ENCODE measurements around the gene MEGF6. TPM values are rescaled to one million over a fixed set of nuclear protein-coding genes. Genes with fewer than 3 reads are reported as not detected.

MEGF6 gene
- total and polyA plus RNA-seq, 5 experiments from 2014 or later: 2.2 to 198 (median 3.5) TPM

DNA sequence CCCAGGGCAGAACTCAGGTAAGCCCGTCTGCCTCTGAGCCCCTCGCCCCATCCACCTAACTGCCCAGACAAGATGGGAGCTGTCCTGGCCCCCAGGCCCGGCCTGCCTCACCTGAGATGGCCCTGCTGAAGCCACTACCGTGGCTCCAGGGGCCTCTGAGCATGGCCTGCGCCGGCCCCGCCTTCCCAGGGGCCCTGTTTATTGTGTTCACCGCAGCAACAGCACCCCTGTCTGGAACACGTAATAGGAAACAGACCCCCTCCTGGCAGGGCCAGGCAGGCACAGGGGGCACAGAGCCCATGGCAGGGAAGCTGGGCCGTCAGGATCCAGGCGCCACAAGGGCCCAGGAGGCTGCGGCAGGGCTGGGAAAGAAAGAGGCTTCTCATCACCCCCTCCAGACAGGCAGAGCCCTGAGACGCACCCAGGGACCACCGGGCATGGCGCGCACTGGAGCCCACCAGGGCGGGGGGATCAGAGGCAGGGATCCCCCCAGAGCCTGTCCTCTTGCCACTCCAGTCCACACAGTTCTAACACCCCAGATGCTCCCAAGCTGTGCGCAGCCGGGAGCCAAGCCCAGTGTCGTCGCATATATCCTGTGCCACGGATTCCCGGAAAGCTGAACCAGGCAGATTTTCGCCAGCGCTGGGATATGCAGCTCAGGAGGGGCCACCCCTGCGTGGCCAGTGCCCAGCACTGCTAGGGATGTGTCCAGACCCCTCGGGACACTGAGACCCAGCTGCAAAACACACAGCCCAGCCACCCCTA lies 94.2 kb downstream of the MEGF6 start:
- Mint-ChIP-seq H3K9me3 (no peaks in the 10 kb centered on the region), H3K4me1 (peaks cover 0 to 7% (median 1%) of the 10 kb centered on the region in 4 donors), H3K4me3 (no peak overlapping the region), H3K27ac (no peak overlapping the region), H3K36me3 (peaks cover 0 to 2% (median 0%) of the 10 kb centered on the region in 3 donors), H3K27me3 (no peaks in the 10 kb centered on the region)
- POLR2A ChIA-PET: interaction anchor here (1.0 to 2.6 kb wide), 3 partner anchors 13 to 16 kb away, joined by 3 to 12 read pairs (median 7); no protein-coding TSS in a partner anchor
- ATAC-seq (no peak), DNase-seq (no peak)

DNA sequence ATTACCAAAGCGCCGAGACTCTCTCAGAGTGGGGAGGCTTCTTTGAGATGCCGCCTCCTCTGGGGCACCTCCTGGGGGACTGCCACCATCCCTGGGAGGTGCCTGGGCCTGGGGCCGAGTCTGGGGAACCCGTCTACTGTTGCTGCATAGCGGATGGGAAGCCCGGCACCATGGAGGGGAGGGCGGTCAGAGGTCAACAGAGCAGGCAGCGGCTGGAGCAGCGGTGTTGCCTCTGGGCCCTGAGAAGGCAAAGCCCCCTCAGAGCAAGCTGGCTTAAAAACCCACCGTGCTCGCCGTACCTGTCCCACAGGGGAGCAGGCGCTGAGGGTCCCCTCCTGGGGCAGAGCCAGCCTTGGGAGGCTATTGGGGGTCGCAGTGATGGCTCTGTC lies 94.8 kb downstream of the MEGF6 start:
- no peaks in the 10 kb centered on the region for H3K27me3 Mint-ChIP-seq
- no peak for ATAC-seq
- POLR2A ChIA-PET: interaction anchor here (0.6 to 2.6 kb wide), 2 partner anchors 14 to 104 kb away, joined by 3 to 7 read pairs; no protein-coding TSS in a partner anchor
- DNase-seq: no peak
- peaks cover 0 to 2% (median 0%) of the 10 kb centered on the region in 3 donors for H3K36me3 Mint-ChIP-seq
- peaks cover 0 to 7% (median 1%) of the 10 kb centered on the region in 4 donors for H3K4me1 Mint-ChIP-seq
- no peak overlapping the region for H3K27ac Mint-ChIP-seq
- no peaks in the 10 kb centered on the region for H3K9me3 Mint-ChIP-seq
- H3K4me3 Mint-ChIP-seq: no peak overlapping the region

DNA sequence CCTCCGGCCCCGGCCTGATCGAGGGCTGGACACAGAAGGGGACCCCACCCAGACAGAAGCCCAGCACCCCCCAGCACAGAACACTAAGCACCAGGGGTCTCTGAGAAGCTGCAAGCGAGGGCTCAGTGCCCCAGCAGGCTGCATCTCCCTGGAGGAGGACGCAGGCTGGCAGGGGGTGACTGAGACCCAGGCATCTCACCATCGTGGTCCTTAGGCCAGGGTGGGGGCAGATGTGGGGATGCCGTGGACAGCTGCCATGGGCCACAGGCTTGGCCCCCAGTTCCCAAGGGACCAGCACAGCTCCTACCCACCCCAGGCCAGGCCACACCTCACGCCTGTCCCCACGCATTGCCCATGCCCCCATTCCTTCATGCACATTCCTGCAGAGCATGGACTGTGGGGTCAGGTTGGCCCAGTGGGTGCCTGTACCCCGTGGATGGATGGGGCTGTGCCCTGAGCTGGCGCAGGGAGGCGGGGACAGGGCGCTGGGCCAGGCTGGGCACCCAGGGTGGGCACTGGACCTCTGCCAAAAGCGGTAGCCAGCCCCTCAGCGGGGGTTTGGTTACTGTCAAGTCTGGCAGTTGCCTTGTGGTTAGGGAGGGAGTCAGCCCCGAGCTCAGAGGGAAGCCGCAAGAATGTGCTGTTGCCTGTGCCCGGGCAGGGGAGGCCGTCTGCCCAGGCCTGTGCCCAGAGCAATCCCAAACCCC lies 95.4 kb downstream of the MEGF6 start:
- POLR2A ChIA-PET: interaction anchor here (0.6 to 2.6 kb wide), 2 partner anchors 14 to 104 kb away, joined by 3 to 7 read pairs; no protein-coding TSS in a partner anchor
- no peaks in the 10 kb centered on the region for H3K9me3 Mint-ChIP-seq
- DNase-seq (no peak), ATAC-seq (peak in 1 of 2 donors; percentile 42)
- H3K27me3 Mint-ChIP-seq: no peaks in the 10 kb centered on the region
- H3K4me3 Mint-ChIP-seq: no peak overlapping the region
- H3K36me3 Mint-ChIP-seq: peaks cover 0 to 2% (median 0%) of the 10 kb centered on the region in 3 donors
- H3K4me1 Mint-ChIP-seq: peaks cover 0 to 7% (median 1%) of the 10 kb centered on the region in 4 donors
- H3K27ac Mint-ChIP-seq: no peak overlapping the region

DNA sequence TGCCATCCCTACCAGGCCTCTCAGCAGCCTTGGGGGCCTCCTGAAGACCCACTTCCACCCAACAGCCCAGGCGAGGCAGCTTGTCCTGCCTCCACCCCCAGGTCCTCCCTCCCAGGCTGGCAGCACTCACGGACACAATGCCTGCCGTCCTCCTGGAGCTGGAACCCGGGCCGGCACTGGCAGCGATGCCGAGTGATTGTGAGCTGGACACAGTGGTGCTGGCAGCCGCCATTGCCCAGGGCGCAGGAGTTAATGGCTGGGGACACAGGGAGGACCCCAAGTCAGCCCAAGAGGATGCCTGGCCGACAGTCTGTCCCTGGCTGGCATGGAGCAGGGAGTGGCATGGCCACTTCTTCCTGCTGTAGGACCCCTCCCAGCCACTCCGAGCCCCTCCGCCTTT lies 96.0 kb downstream of the MEGF6 start:
- no peak overlapping the region for H3K4me3 Mint-ChIP-seq
- POLR2A ChIA-PET: interaction anchor here (2.6 kb wide), 1 partner anchor 15 kb away, joined by 7 read pairs; no protein-coding TSS in a partner anchor
- peak overlapping the region in 1 of 10 donors; percentile 11 for H3K27ac Mint-ChIP-seq
- no peaks in the 10 kb centered on the region for H3K9me3 Mint-ChIP-seq
- peaks cover 0 to 7% (median 2%) of the 10 kb centered on the region in 4 donors for H3K4me1 Mint-ChIP-seq
- no peaks in the 10 kb centered on the region for H3K27me3 Mint-ChIP-seq
- DNase-seq (no peak), ATAC-seq (no peak)
- peaks cover 0 to 2% (median 0%) of the 10 kb centered on the region in 3 donors for H3K36me3 Mint-ChIP-seq

DNA sequence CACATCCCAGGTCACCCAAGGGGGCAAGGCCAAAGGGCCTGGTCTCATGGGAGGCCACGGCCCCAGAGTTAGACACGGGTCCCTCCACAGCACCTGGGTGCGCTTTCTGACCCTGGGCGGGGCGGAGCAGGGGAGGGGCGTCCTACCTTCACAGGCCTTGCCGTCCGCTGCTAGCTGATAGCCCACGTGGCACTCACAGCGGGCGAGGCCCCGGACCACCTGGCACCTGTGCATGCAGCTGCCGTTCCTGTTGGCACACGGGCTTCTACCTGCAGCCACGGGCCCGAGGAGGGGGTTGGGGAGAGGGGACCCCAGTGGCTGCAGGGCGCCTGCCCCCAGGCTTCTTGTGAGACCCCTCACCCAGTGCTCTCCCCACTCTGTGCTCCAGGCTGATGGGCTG lies 96.9 kb downstream of the MEGF6 start:
- Mint-ChIP-seq H3K36me3 (peaks cover 0 to 2% (median 0%) of the 10 kb centered on the region in 3 donors), H3K4me3 (no peak overlapping the region), H3K9me3 (no peaks in the 10 kb centered on the region), H3K27me3 (no peaks in the 10 kb centered on the region), H3K4me1 (peaks cover 0 to 7% (median 2%) of the 10 kb centered on the region in 4 donors), H3K27ac (no peak overlapping the region)
- DNase-seq (no peak), ATAC-seq (no peak)
- POLR2A ChIA-PET: interaction anchor here (2.6 kb wide), 1 partner anchor 16 kb away, joined by 7 read pairs; no protein-coding TSS in a partner anchor

DNA sequence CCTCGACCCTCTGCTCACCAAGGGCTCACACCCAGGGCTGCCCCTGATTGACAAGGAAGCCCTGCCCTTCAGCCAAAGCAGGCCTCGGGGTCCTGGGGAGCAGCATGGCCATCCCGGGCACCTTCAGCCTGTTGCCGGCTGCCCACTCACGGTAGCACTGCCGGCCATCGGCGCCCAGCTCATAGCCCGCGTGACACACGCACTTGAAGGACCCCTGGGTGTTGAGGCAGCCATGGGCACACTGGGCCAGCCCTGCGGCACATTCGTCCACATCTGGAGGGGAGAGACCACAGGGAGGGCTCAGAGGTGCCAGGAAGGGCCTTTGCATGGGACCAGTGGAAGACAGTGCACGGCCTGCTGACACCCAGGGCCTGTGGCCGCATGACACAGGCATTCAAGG lies 99.5 kb downstream of the MEGF6 start:
- H3K36me3 Mint-ChIP-seq: peaks cover 0 to 10% (median 6%) of the 10 kb centered on the region in 3 donors
- H3K4me3 Mint-ChIP-seq: no peak overlapping the region
- POLR2A ChIA-PET: interaction anchor here (0.9 kb wide), 1 partner anchor 10 kb away, joined by 5 read pairs; no protein-coding TSS in a partner anchor
- no peaks in the 10 kb centered on the region for H3K9me3 Mint-ChIP-seq
- ATAC-seq (no peak), DNase-seq (no peak)
- H3K27ac Mint-ChIP-seq: no peak overlapping the region
- peaks cover 0 to 7% (median 1%) of the 10 kb centered on the region in 4 donors for H3K4me1 Mint-ChIP-seq
- H3K27me3 Mint-ChIP-seq: no peaks in the 10 kb centered on the region

DNA sequence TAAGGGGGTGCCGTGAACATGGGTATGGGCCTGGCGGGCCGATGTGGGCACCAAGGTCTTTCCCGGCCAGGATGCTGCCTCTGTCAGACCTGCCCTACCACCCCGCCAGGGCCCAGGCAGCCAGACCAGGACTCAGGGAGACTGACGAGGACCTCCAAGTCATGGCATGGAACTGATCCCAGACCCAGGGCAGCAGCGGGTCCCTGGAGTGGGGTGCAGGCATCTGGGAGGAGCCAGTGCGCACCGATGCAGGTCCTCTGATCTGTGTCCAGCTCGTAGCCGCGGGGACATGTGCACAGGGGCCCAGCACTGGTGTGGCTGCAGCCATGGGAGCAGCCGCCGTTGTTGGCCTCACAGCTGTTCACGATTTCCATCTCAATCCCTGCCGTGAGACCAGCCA lies 100.0 kb downstream of the MEGF6 start:
- no peak for ATAC-seq
- Mint-ChIP-seq H3K9me3 (no peaks in the 10 kb centered on the region), H3K27ac (no peak overlapping the region), H3K4me3 (no peak overlapping the region), H3K36me3 (peaks cover 0 to 13% (median 10%) of the 10 kb centered on the region in 3 donors), H3K4me1 (peaks cover 0 to 6% (median 1%) of the 10 kb centered on the region in 4 donors), H3K27me3 (no peaks in the 10 kb centered on the region)
- DNase-seq: no peak
- POLR2A ChIA-PET: interaction anchor here (0.9 kb wide), 1 partner anchor 9 kb away, joined by 5 read pairs; no protein-coding TSS in a partner anchor

DNA sequence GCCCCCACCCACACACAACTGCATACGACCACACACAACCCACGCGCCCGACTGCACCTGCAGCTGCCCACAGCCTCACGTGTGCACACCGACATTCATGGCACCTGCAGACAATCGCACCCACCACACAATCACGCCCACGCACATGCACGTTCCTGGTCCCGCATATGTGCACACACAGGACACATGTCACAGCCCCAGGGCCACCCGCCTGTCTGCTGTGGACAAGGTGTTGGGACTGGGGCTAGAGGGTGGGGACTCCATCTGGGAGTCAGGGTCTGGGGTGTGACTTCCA lies 100.4 kb downstream of the MEGF6 start:
- peaks cover 0 to 13% (median 10%) of the 10 kb centered on the region in 3 donors for H3K36me3 Mint-ChIP-seq
- ATAC-seq (no peak), DNase-seq (no peak)
- H3K9me3 Mint-ChIP-seq: no peaks in the 10 kb centered on the region
- POLR2A ChIA-PET: no interaction called here
- H3K27ac Mint-ChIP-seq: peak overlapping the region in 1 of 10 donors; percentile 25
- H3K4me3 Mint-ChIP-seq: no peak overlapping the region
- peaks cover 0 to 2% (median 1%) of the 10 kb centered on the region in 4 donors for H3K4me1 Mint-ChIP-seq
- H3K27me3 Mint-ChIP-seq: no peaks in the 10 kb centered on the region

DNA sequence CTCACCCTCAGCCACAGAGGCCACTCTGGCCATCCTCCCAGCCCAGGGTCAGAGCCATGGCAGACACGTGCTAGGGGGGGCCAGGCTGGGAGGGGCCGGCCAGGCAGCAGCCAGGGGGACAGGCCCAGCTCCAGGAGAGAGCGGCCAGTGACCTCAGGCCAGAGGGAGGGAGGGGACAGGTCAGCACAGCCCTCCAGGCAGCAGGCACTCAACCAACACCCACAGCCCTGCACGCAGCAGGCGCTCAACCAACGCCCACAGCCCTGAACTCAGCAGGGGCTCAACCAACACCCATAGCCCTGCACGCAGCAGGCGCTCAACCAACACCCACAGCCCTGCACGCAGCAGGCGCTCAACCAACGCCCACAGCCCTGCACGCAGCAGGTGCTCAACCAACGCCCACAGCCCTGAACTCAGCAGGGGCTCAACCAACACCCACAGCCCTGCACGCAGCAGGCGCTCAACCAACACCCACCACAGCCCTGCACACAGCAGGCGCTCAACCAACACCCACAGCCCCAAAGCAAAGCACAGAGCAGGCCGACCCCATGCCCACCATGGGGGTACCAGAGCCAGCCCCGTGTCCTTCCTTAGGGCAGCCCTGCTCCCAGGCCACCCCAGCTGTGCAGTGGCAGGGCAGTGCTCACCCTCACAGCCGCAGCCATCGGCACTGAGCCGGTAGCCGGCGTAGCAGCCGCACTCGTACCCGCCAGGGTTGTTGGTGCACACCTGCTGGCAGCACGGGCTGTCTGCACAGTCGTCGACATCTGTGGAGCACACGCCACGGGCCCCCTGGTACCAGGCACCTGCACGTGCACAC lies 101.0 kb downstream of the MEGF6 start:
- H3K4me3 Mint-ChIP-seq: no peak overlapping the region

DNA sequence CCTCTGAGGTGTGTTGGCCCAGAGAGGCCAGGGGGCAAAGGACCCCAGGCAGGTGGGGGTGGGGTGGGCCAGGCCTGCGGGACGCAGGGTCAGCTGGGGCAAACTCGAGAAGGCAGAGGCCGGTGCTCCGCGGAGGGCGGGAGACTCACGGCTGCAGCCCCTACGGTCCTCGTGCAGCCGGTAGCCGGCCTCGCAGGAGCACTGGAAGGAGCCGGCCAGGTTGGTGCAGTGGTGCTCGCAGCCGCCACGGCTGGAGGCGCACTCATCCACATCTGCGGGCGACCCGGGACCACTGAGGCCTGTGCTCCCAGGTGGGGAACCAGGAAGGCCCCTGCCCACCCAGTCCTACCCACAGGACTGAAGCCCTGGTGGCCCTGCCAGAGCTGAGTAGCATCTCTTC lies 101.6 kb downstream of the MEGF6 start:
- Mint-ChIP-seq H3K27ac (no peak overlapping the region), H3K4me1 (peaks cover 0 to 2% (median 0%) of the 10 kb centered on the region in 4 donors), H3K36me3 (peaks cover 0 to 13% (median 10%) of the 10 kb centered on the region in 3 donors), H3K4me3 (no peak overlapping the region), H3K27me3 (no peaks in the 10 kb centered on the region), H3K9me3 (no peaks in the 10 kb centered on the region)
- POLR2A ChIA-PET: no interaction called here
- no peak for ATAC-seq
- no peak for DNase-seq

More for the DNA sequence above, 101.0 kb downstream of the MEGF6 start:
- Mint-ChIP-seq H3K27me3 (no peaks in the 10 kb centered on the region), H3K36me3 (peaks cover 0 to 13% (median 10%) of the 10 kb centered on the region in 3 donors), H3K9me3 (no peaks in the 10 kb centered on the region), H3K4me1 (peaks cover 0 to 2% (median 0%) of the 10 kb centered on the region in 4 donors), H3K27ac (peak overlapping the region in 1 of 10 donors; percentile 25)
- ATAC-seq: no peak
- POLR2A ChIA-PET: no interaction called here
- no peak for DNase-seq

DNA sequence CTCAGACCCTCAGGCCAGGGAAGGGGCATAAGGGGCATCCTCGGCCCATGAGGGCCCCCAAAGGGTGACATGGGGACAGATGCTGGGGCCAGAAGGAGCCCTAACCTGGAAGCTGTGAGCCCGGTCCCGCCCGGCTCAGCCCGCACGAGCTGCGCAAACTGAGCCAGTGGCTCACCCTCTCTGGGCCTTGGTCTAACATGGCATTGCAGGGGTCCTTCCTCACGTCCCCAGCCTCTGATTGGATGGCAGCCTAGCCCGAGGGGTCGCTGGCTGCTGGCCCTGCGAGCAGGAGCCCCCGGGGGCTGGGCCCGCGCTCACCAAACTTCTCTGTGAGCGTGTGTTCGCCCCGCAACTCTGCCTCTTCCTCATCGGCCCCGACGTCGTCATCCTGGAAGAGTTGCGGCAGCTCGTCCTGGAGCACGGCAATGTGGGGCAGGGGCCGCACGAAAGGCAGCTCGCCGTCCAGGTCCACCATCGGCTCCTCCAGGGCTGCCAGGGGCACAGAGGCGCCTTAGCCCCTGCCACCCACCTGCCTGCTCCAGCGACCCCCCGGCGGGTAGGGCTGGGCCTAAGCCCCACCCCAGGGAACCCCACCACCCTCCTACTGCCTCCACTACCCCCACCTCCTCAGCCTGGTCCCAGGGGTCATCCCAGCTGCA lies 102.4 kb downstream of the MEGF6 start:
- Mint-ChIP-seq H3K4me1 (peaks cover 0 to 2% (median 0%) of the 10 kb centered on the region in 4 donors), H3K27me3 (no peaks in the 10 kb centered on the region), H3K9me3 (no peaks in the 10 kb centered on the region), H3K4me3 (no peak overlapping the region), H3K27ac (no peak overlapping the region), H3K36me3 (peaks cover 0 to 13% (median 10%) of the 10 kb centered on the region in 3 donors)
- no peak for DNase-seq
- POLR2A ChIA-PET: interaction anchor here (0.8 kb wide), 1 partner anchor 24 kb away, joined by 3 read pairs; no protein-coding TSS in a partner anchor
- ATAC-seq: no peak

Data from naive thymus-derived CD8-positive, alpha-beta T cell (primary cell).